Measurements from ENCODE around the gene RHBDD2.
"Not testable (repeated sequence)": the region's sequence is repeated elsewhere in the genome, so short reads cannot be mapped to it uniquely, and the experiment has no call there.

The RHBDD2 gene

GRCh38 chr7:75889223-75889825 is 10.5 kb downstream of the RHBDD2 start:
- no peak for DNase-seq (ENCODE audit: low read depth in 2 of 2)

GRCh38 chr7:75889826-75890225 is 11.0 kb downstream of the RHBDD2 start:
- DNase-seq (ENCODE audit: low read depth in 2 of 2) = no peak

GRCh38 chr7:75891237-75891636 is 12.4 kb downstream of the RHBDD2 start:
- DNase-seq (ENCODE audit: low read depth in 2 of 2) = not testable (repeated sequence)

- DNase-seq (ENCODE audit: low read depth in 2 of 2) = no peak
Observed at GRCh38 chr7:75891815-75892411, 13.1 kb downstream of the RHBDD2 start.

- no peak for DNase-seq (ENCODE audit: low read depth in 2 of 2)
Observed at GRCh38 chr7:75892634-75893272, 13.9 kb downstream of the RHBDD2 start.

- DNase-seq (ENCODE audit: low read depth in 2 of 2) = no peak
Observed at GRCh38 chr7:75896803-75897327, 18.0 kb downstream of the RHBDD2 start.

- no peak for DNase-seq (ENCODE audit: low read depth in 2 of 2)
Observed at GRCh38 chr7:75900617-75901315, 21.9 kb downstream of the RHBDD2 start.

- DNase-seq (ENCODE audit: low read depth in 2 of 2) = peak in 1 of 2 experiments; percentile 3
Observed at GRCh38 chr7:75905785-75906604, 27.2 kb downstream of the RHBDD2 start.

- no peak for DNase-seq (ENCODE audit: low read depth in 2 of 2)
Observed at GRCh38 chr7:75906991-75907667, 28.3 kb downstream of the RHBDD2 start.

GRCh38 chr7:75907668-75908039 is 28.8 kb downstream of the RHBDD2 start:
- DNase-seq (ENCODE audit: low read depth in 2 of 2) = not testable (repeated sequence)

GRCh38 chr7:75909521-75910132 is 30.8 kb downstream of the RHBDD2 start:
- no peak for DNase-seq (ENCODE audit: low read depth in 2 of 2)

GRCh38 chr7:75911186-75911585 is 32.4 kb downstream of the RHBDD2 start:
- not testable (repeated sequence) for DNase-seq (ENCODE audit: low read depth in 2 of 2)

- no peak for DNase-seq (ENCODE audit: low read depth in 2 of 2)
Observed at GRCh38 chr7:75913437-75913836, 34.6 kb downstream of the RHBDD2 start.

- no peak for DNase-seq (ENCODE audit: low read depth in 2 of 2)
Observed at GRCh38 chr7:75914169-75914654, 35.4 kb downstream of the RHBDD2 start.

GRCh38 chr7:75914655-75915415 is 36.0 kb downstream of the RHBDD2 start, which contains the start of gene POR:
Gene POR (plus strand): TSS chr7:75915155. CDS start chr7:75954002, 38,847 bp downstream.
- peak; percentile 84 to 86 for DNase-seq (ENCODE audit: low read depth in 2 of 2)

- DNase-seq (ENCODE audit: low read depth in 2 of 2) = no peak
Observed at GRCh38 chr7:75915416-75916156, 36.8 kb downstream of the RHBDD2 start.

- DNase-seq (ENCODE audit: low read depth in 2 of 2) = no peak
Observed at GRCh38 chr7:75916259-75916658, 37.4 kb downstream of the RHBDD2 start.
